Endothelial cell of umbilical vein (primary cell): ENCODE measurements around the gene C2orf15. TPM values are rescaled to one million over a fixed set of nuclear protein-coding genes. Genes with fewer than 3 reads are reported as not detected.

ENCODE experiments used
- BruUV-seq: library from RNA; stranded (reverse); fragments of 400-500 nt; replicated peaks from 2 replicates; lab custom pipeline; 2021; lab: Mats Ljungman, UMichigan
- CTCF ChIA-PET: fragments of 300-600, 350-600 bp; sonication (Branson Sonifier 250); formaldehyde crosslinking; loops from one replicate; lab custom pipeline; 2021; ENCODE audit warnings: antibody characterized with exemption, inconsistent platforms; lab: Charles Lee
- POLR2A ChIA-PET: fragments of 300-600, 350-600 bp; sonication (Branson Sonifier 250); formaldehyde crosslinking; loops from one replicate; lab custom pipeline; 2021; ENCODE audit warnings: antibody characterized with exemption, inconsistent platforms; lab: Charles Lee
- DNase-seq: peaks from one replicate; pipeline ENCODE4 v3.0.0-alpha.2; 2011; ENCODE audit warnings: low read depth, low spot score
- FAIRE-seq: peaks from 2 replicates; lab custom pipeline; 2011; peaks lifted over from hg19 to GRCh38; lab: Jason Lieb, UNC
- H2AFZ ChIP-seq: 2 replicates; pipeline ENCODE4 v1.6.0; 2012; ENCODE audit warnings: low read depth, low read length, control low read depth, inconsistent platforms
- H3K27ac ChIP-seq: 2 replicates; pipeline ENCODE4 v1.5.1; 2011; ENCODE audit warnings: low read depth, mild to moderate bottlenecking, control low read depth, low read length, moderate library complexity; ENCODE audit not compliant: insufficient read depth
- H3K27me3 ChIP-seq, 2 experiments: 2 replicates each; pipeline versions ENCODE4 v1.6.0 to v1.6.1; 2011; ENCODE audit warnings: low read length in 2 of 2, mixed read lengths in 1 of 2; ENCODE audit not compliant: control insufficient read depth in 2 of 2, insufficient read depth in 2 of 2
- H3K36me3 ChIP-seq, 2 experiments: 2 replicates in 1 of 2; 3 replicates in 1 of 2; pipeline ENCODE4 v1.5.1; 2011; ENCODE audit warnings: low read length in 2 of 2, mild to moderate bottlenecking in 1 of 2, moderate library complexity in 1 of 2; ENCODE audit not compliant: control insufficient read depth in 2 of 2, insufficient read depth in 2 of 2; ENCODE audit errors: extremely low read depth in 1 of 2
- H3K4me1 ChIP-seq: 3 replicates; pipeline ENCODE4 v1.5.1; 2011; ENCODE audit warnings: mild to moderate bottlenecking, low read length; ENCODE audit not compliant: control insufficient read depth, insufficient read depth; ENCODE audit errors: extremely low read depth
- H3K4me2 ChIP-seq: 2 replicates; pipeline ENCODE4 v1.6.1; 2011; ENCODE audit warnings: low read length, control low read depth, mixed read lengths; ENCODE audit not compliant: insufficient read depth
- H3K4me3 ChIP-seq, 3 experiments: fragments of 200-600 bp in 1 of 3; sonication (generic), shearing (Covaris generic) in 1 of 3; replicated peaks in 1 of 3; 2 replicates each; pipeline ENCODE4 v1.5.1; 2011 to 2016; ENCODE audit warnings: control low read depth in 3 of 3, low read length in 3 of 3, mild to moderate bottlenecking in 2 of 3, inconsistent platforms in 1 of 3, low read depth in 1 of 3, moderate library complexity in 1 of 3; ENCODE audit not compliant: insufficient read depth in 1 of 3
- H3K79me2 ChIP-seq: 2 replicates; pipeline ENCODE4 v1.6.0; 2012; ENCODE audit warnings: low read length, inconsistent platforms; ENCODE audit not compliant: control insufficient read depth, insufficient read depth
- H3K9ac ChIP-seq: replicated peaks from 2 replicates; pipeline ENCODE3; 2011; ENCODE audit warnings: low read length, control low read depth; ENCODE audit not compliant: insufficient read depth; ENCODE audit errors: extremely low read depth
- H3K9me1 ChIP-seq: replicated peaks from 3 replicates; pipeline ENCODE4 v1.6.0; 2011; ENCODE audit warnings: mild to moderate bottlenecking, low read length; ENCODE audit not compliant: control insufficient read depth, insufficient read depth; ENCODE audit errors: extremely low read depth
- H3K9me3 ChIP-seq: replicated peaks from 2 replicates; pipeline ENCODE4 v1.5.1; 2012; ENCODE audit warnings: low read length, inconsistent platforms; ENCODE audit not compliant: control insufficient read depth, insufficient read depth
- H4K20me1 ChIP-seq: replicated peaks from 2 replicates; pipeline ENCODE3; 2011; ENCODE audit warnings: mild to moderate bottlenecking, low read length; ENCODE audit not compliant: control insufficient read depth, insufficient read depth; ENCODE audit errors: extremely low read depth
- CTCF ChIP-seq, 2 donors: IDR thresholded peaks; 1 replicate in 1 of 2; 2 replicates in 1 of 2; pipeline ENCODE4 v1.5.1; 2011; ENCODE audit warnings: low read length in 2 of 2, mild to moderate bottlenecking in 2 of 2, moderate library complexity in 2 of 2, control low read depth in 1 of 2, inconsistent platforms in 1 of 2, low read depth in 1 of 2; ENCODE audit not compliant: insufficient read depth in 1 of 2; ENCODE audit errors: extremely low read depth in 1 of 2
- FOS ChIP-seq: IDR thresholded peaks from 2 replicates; pipeline ENCODE4 v1.6.1; 2011; ENCODE audit warnings: mild to moderate bottlenecking, low read length, moderate library complexity, borderline replicate concordance; ENCODE audit not compliant: insufficient read depth
- GATA2 ChIP-seq: IDR thresholded peaks from 2 replicates; pipeline ENCODE4 v1.7.0; 2011; ENCODE audit warnings: low read depth, mild to moderate bottlenecking, moderate library complexity, mixed read lengths, low read length; ENCODE audit not compliant: insufficient read length, insufficient read depth
- JUN ChIP-seq: IDR thresholded peaks from 2 replicates; pipeline ENCODE4 v1.6.1; 2011; ENCODE audit warnings: borderline replicate concordance, low read depth; ENCODE audit not compliant: insufficient read length, insufficient read depth
- MAX ChIP-seq: IDR thresholded peaks from 2 replicates; pipeline ENCODE4 v1.6.1; 2011; ENCODE audit not compliant: insufficient read depth, insufficient read length
- MYC ChIP-seq: IDR thresholded peaks from one replicate; pipeline ENCODE4 v1.6.1; 2011; ENCODE audit warnings: mild to moderate bottlenecking, low read depth, low read length
- POLR2A ChIP-seq: IDR thresholded peaks from 2 replicates; pipeline ENCODE4 v1.6.1; 2012; ENCODE audit warnings: low read depth, mild to moderate bottlenecking, control low read depth, low read length
- POLR2AphosphoS5 ChIP-seq: IDR thresholded peaks from 2 replicates; pipeline ENCODE4 v1.6.1; 2012; ENCODE audit warnings: low read depth, mild to moderate bottlenecking, control low read depth, low read length, moderate library complexity; ENCODE audit not compliant: insufficient read depth
- dilution Hi-C: fragments of 300-500 bp; cut with MboI; formaldehyde crosslinking; loops from one replicate; pipeline ENCODE4 v1.15.0; 2019; ENCODE audit warnings: low sequenced_read_pairs; ENCODE audit not compliant: extremely low pct_ligation_motif_present
- intact Hi-C: fragments of 100-400 bp; cut with micrococcal nuclease; formaldehyde crosslinking; loops from one replicate; pipeline ENCODE4 v1.10.0; 2022
- polyA plus RNA-seq, 4 experiments: library from polyadenylated mRNA; depleted of rRNA in 3 of 4; stranded (reverse) in 3 of 4; unstranded in 1 of 4; fragments of >200 nt; gene quantifications; 2 replicates each; pipeline versions ENCODE4 v1.2.1 to v1.2.3, GENCODE V29; 2011 to 2012; ENCODE audit warnings: missing spikeins in 1 of 4
- total RNA-seq: library from RNA; stranded (reverse); gene quantifications from 2 replicates; pipeline ENCODE4 v1.2.3, GENCODE V29; 2021

The C2orf15 gene
- total and polyA plus RNA-seq, 2 donors (not counting 3 experiments of a cell fraction or from before 2014, with no cell fraction given), result not detected

GRCh38 chr2:99171377-99172140 lies 30.1 kb downstream of the C2orf15 start:
- ChIA-PET CTCF (no interaction called here), POLR2A (no interaction called here)
- no peak overlapping the region for H3K9ac ChIP-seq
- no peaks in the 10 kb centered on the region for H3K27me3 ChIP-seq
- BruUV-seq, result no TSS peak
- H3K9me1 ChIP-seq, result no peaks in the 10 kb centered on the region
- no peak for TF ChIP-seq POLR2AphosphoS5
- TF ChIP-seq FOS, result no peak
- TF ChIP-seq JUN, result no peak
- H3K4me2 ChIP-seq, result no peak overlapping the region
- intact Hi-C loops, result no loop called here
- H3K4me1 ChIP-seq, result no peaks in the 10 kb centered on the region
- H3K79me2 ChIP-seq, result peaks cover 9% of the 10 kb centered on the region
- no peaks in the 10 kb centered on the region for H4K20me1 ChIP-seq
- DNase-seq (no peak), FAIRE-seq (no peak)
- H3K4me3 ChIP-seq, result no peak overlapping the region
- no peak overlapping the region for H2AFZ ChIP-seq
- H3K27ac ChIP-seq, result no peak overlapping the region
- no peaks in the 10 kb centered on the region for H3K9me3 ChIP-seq
- dilution Hi-C loops, result no loop called here
- peaks cover 11 to 13% of the 10 kb centered on the region in 2 experiments for H3K36me3 ChIP-seq

GRCh38 chr2:99180755-99181623 lies 39.5 kb downstream of the C2orf15 start, which contains the start of the genes MITD1 and MRPL30:
TSS of gene MITD1 (minus strand) at chr2:99181058. CDS start at chr2:99180981, 77 bp downstream.
TSS of gene MRPL30 (plus strand) at chr2:99181184. CDS start at chr2:99186204, 5,020 bp downstream.
- Histone ChIP-seq H3K36me3 (no peaks in the 10 kb centered on the region), H3K9me1 (no peaks in the 10 kb centered on the region), H4K20me1 (no peaks in the 10 kb centered on the region), H3K9ac (peak within 1 kb of the TSS; percentile 78), H2AFZ (peak within 1 kb of the TSS; percentile 77), H3K4me3 (peak within 1 kb of the TSS; percentile 67 to 93 (median 74)), H3K4me2 (peak within 1 kb of the TSS; percentile 98), H3K27me3 (no peaks in the 10 kb centered on the region), H3K79me2 (peaks cover 68% of the 10 kb centered on the region), H3K4me1 (peaks cover 17% of the 10 kb centered on the region), H3K27ac (peak within 1 kb of the TSS; percentile 48), H3K9me3 (no peaks in the 10 kb centered on the region)
- TF ChIP-seq MYC (no peak), POLR2AphosphoS5 (peak; percentile 87), POLR2A (peak; percentile 80), GATA2 (no peak), FOS (no peak), CTCF (IDR thresholded peaks at IDR 0.05; ENCODE audit: extremely low read depth in 1 of 2, insufficient read depth in 1 of 2, low read depth in 1 of 2, low read length in 2 of 2) (no peak), MAX (peak; percentile 71)
- POLR2A ChIA-PET, result interaction anchor here (0.6 to 1.3 kb wide), 4 partner anchors 40 to 166 kb away, joined by 3 to 6 read pairs (median 4); partner anchors contain the start of genes C2orf15, EIF5B and TXNDC9
- intact Hi-C loops (loop anchor here (1.0 kb wide), 3 partner anchors 40 to 309 kb away; partner anchors contain the start of genes C2orf15, REV1 and TXNDC9), dilution Hi-C loops (no loop called here)
- DNase-seq (peak; percentile 99), FAIRE-seq (peak; percentile 92)
- BruUV-seq, result TSS peak; percentile 81
- CTCF ChIA-PET, result interaction anchor here (1.4 to 2.3 kb wide), 3 partner anchors 14 to 532 kb away, joined by 3 to 10 read pairs (median 8); partner anchors contain the start of gene TXNDC9
